Measurements from ENCODE around the gene MRAP2. TPM values are rescaled to one million over a fixed set of nuclear protein-coding genes. Genes with fewer than 3 reads are reported as not detected.

The MRAP2 gene, protein sequence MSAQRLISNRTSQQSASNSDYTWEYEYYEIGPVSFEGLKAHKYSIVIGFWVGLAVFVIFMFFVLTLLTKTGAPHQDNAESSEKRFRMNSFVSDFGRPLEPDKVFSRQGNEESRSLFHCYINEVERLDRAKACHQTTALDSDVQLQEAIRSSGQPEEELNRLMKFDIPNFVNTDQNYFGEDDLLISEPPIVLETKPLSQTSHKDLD
- total RNA-seq = not detected

DNA sequence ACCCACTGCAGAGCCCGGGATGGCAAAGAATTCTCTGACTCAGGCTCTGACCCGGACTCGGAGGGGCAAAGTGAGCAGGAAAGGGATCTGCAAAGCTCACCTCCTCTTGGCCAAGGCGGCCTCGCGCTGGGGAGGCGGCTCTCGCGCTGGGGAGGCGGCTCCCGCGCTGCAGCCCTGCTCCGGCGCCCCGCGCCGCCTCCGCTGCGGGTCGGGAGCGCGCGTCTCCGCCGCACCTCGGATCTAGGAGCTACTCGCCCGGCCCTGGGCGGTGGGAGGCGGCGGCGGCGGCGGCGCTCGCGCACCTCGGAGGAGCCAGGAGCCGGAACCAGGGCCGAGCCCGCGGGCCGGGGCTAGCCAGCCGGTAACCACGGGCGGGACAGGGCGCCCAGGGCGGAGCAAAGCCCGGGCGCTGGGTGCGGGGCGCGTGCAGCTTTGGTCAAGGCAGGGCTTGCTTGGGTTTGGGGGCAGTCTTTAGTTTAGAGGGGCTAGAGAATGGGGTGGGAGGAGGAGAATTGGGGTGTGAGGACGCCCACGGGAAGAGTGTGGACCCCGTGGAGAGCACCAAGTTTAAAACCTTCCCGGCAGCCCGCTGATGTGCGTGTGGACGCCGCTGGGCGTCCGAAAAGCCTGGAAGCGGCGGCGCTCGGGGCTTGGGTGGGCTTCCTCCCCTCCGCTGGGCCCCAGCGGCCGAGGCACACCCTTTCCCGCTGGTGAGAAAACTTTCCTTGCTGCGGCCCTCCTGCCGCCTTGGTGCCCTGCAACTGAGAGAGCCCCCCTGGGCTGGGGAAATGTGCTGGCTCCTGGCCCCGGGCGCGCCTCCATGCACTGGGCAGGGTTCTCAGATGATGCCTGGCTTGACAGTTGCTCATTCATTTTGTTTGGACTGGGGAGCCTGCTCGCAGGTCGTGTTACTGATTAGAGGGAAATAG, at the start of gene MRAP2:
Gene MRAP2 (plus strand): TSS at position 250 of the 929 bp plus-strand sequence. CDS start 21,547 bp downstream, outside the sequence.
- CTCF ChIA-PET = no interaction called here
- Mint-ChIP-seq H3K4me1 (ENCODE audit: low read depth) (no peaks in the 10 kb centered on the region), H3K36me3 (ENCODE audit: low read depth) (no peaks in the 10 kb centered on the region), H3K27ac (no peak within 1 kb of the TSS), H3K27me3 (ENCODE audit: low read depth) (peaks cover 37% of the 10 kb centered on the region), H3K4me3 (no peak within 1 kb of the TSS), H3K9me3 (ENCODE audit: insufficient read depth) (no peaks in the 10 kb centered on the region)
- ATAC-seq = peak; percentile 72
- POLR2A ChIA-PET = no interaction called here
- no peak for DNase-seq

DNA sequence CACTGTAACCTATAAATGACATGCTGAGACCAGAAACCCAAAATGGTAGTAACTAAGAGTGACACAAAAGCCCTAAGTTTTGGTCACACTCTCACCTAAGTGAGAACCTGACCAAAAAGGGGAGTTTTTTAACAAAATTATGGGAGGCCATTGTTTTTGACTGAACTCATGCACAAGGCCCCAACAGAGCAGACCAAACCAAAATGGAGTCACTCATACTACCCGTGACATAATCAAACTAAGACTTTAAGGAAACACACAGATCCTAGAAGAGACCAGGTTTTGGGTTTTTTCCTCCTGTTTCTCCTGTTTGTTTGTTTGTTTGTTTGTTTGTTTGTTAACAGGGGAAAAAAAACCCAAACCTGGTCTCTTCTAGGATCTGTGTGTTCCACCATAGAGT, 49.2 kb upstream of the MRAP2 start:
- Mint-ChIP-seq H3K4me1 (ENCODE audit: low read depth) (no peaks in the 10 kb centered on the region), H3K36me3 (ENCODE audit: low read depth) (no peaks in the 10 kb centered on the region), H3K4me3 (no peak overlapping the region), H3K27me3 (ENCODE audit: low read depth) (no peaks in the 10 kb centered on the region), H3K9me3 (ENCODE audit: insufficient read depth) (no peaks in the 10 kb centered on the region), H3K27ac (no peak overlapping the region)
- ChIA-PET CTCF (no interaction called here), POLR2A (no interaction called here)
- ATAC-seq = no peak
- no peak for DNase-seq

DNA sequence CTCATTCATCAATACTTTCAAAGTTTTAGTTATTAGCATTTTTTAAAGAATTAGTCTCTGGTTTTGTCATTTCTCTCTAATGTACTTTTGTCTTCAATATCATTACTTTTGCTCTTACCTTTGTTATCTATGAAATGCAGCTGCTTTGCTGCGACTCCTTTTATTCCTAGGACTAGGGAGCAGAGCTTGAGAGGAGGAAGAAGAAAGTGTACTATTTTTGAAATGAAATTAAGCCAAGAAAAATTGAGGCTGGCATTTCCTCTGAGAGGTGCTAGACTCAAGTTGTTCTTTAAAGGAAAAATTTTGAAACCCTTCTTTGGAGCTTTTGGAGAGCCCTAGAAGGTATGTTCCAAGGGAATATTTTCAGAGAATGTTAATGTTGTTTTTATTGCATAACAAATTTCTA, 48.3 kb upstream of the MRAP2 start:
- ATAC-seq (no peak), DNase-seq (no peak)
- POLR2A ChIA-PET = no interaction called here
- H3K27me3 Mint-ChIP-seq (ENCODE audit: low read depth) = no peaks in the 10 kb centered on the region
- no peak overlapping the region for H3K4me3 Mint-ChIP-seq
- no peaks in the 10 kb centered on the region for H3K36me3 Mint-ChIP-seq (ENCODE audit: low read depth)
- H3K9me3 Mint-ChIP-seq (ENCODE audit: insufficient read depth) = no peaks in the 10 kb centered on the region
- H3K4me1 Mint-ChIP-seq (ENCODE audit: low read depth) = no peaks in the 10 kb centered on the region
- H3K27ac Mint-ChIP-seq = no peak overlapping the region
- CTCF ChIA-PET = no interaction called here

DNA sequence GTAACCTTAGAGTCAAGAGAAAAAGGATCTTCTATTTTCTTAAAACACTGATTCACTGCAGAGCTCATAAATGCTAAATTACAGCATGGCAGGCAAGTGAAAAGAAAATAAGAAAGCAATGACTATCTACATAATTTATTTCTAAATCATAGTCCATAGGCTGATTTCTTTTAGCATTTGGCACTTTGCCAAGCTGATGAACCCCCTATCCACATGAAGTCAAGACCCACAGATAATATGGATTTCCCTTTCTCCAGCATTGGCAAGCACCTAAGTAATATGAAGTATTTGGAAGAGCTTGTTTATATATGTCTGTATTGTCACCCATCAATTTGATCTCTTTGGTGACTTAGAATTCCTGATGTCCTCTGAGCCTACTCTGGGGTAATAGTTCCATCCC, 47.9 kb upstream of the MRAP2 start:
- no peak overlapping the region for H3K27ac Mint-ChIP-seq
- CTCF ChIA-PET = no interaction called here
- no peaks in the 10 kb centered on the region for H3K36me3 Mint-ChIP-seq (ENCODE audit: low read depth)
- no peak overlapping the region for H3K4me3 Mint-ChIP-seq
- DNase-seq (no peak), ATAC-seq (no peak)
- POLR2A ChIA-PET = no interaction called here
- H3K27me3 Mint-ChIP-seq (ENCODE audit: low read depth) = no peaks in the 10 kb centered on the region
- no peaks in the 10 kb centered on the region for H3K4me1 Mint-ChIP-seq (ENCODE audit: low read depth)
- H3K9me3 Mint-ChIP-seq (ENCODE audit: insufficient read depth) = no peaks in the 10 kb centered on the region

DNA sequence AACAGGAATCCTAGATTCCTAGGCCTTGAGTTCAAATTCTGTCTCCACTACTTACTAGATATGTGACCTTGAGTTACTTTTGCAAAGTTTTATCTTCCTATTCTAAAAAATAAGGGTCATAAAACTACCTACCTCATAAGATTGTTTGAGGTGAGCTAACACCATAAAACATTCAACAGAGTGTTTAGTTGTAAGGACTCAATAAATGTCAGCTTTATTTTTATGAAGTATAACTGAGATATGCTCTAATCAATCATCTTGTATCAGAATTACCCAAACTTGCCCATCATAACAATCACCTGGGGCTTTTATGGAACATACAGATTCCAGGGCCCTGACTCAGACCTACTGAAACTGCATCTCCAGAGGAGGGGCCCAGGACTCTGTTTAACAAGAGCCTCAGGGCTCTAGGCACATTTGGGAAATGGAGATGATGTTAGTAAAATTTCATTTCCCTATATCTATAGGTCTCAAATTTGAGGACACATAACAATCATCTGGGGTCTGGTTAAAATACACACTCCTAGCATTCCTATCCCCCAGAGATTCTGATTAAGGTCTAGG, 35.5 kb upstream of the MRAP2 start:
- Mint-ChIP-seq H3K27ac (no peak overlapping the region), H3K4me1 (ENCODE audit: low read depth) (no peaks in the 10 kb centered on the region), H3K27me3 (ENCODE audit: low read depth) (peaks cover 10% of the 10 kb centered on the region), H3K4me3 (no peak overlapping the region), H3K36me3 (ENCODE audit: low read depth) (no peaks in the 10 kb centered on the region), H3K9me3 (ENCODE audit: insufficient read depth) (peaks cover 4% of the 10 kb centered on the region)
- no peak for DNase-seq
- no peak for ATAC-seq
- POLR2A ChIA-PET = no interaction called here
- CTCF ChIA-PET = no interaction called here

DNA sequence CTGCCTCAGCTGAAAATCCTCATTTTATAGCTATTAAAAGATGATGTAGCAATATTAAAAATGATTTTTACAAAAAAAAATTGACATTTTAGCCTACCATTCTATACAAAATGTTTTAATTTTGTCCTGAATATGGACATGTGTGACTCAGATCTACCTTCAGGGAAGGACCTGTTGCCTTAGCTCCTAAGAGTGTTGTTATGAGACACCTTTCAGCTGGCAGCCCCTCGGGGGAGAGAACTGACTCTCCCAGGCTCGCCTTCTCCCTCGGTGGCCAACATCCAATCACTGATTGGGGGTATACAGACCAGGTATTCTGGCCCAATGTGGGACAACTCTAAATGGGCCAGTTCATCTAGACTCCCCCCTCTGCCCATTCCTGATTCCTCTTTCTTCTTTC, 32.5 kb upstream of the MRAP2 start:
- Mint-ChIP-seq H3K27ac (no peak overlapping the region), H3K4me1 (ENCODE audit: low read depth) (no peaks in the 10 kb centered on the region), H3K36me3 (ENCODE audit: low read depth) (no peaks in the 10 kb centered on the region), H3K27me3 (ENCODE audit: low read depth) (peaks cover 10% of the 10 kb centered on the region), H3K4me3 (no peak overlapping the region), H3K9me3 (ENCODE audit: insufficient read depth) (peaks cover under 1% of the 10 kb centered on the region)
- POLR2A ChIA-PET = no interaction called here
- no peak for DNase-seq
- ATAC-seq = no peak
- CTCF ChIA-PET = no interaction called here

DNA sequence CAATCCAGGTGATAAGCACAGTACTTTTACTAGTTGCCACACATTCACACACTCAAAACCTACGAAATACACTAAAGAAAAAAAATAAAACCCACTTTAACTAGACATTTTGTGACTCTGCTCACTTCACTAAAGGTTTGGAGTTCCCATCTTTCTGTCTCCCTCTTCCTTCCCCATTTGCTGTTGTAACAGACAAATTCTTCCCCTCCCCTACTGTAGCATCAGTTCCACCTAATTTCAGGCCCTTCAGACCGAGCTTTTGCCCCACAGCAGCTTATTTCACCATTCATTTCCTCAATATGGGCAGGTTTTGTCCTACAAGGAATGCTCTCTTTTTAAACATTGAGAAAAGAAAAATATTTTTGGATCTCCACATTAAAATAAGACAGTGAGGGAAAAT, 31.3 kb upstream of the MRAP2 start:
- Mint-ChIP-seq H3K4me1 (ENCODE audit: low read depth) (no peaks in the 10 kb centered on the region), H3K9me3 (ENCODE audit: insufficient read depth) (no peaks in the 10 kb centered on the region), H3K36me3 (ENCODE audit: low read depth) (no peaks in the 10 kb centered on the region), H3K4me3 (no peak overlapping the region), H3K27ac (no peak overlapping the region), H3K27me3 (ENCODE audit: low read depth) (peaks cover 13% of the 10 kb centered on the region)
- ATAC-seq = no peak
- no peak for DNase-seq
- ChIA-PET POLR2A (no interaction called here), CTCF (no interaction called here)

DNA sequence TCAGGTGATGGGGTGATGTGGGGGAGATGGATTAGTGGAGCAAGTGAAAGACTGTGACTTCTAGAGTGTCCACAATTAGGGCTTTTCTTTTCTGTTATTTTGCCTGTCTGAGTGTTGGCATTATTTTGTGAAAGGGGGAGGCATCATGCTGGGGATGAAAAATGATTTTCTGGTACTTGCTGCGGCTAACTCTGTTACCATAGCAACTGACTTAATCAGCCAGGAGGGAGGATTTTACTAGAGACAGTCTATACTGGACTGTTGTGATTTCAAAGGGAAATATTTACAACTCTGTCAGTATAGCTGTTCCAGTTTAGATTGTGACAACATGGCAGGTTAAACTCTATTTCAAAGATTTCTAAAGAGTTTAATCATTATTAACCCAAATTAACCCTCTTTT, 30.4 kb upstream of the MRAP2 start:
- ChIA-PET CTCF (no interaction called here), POLR2A (no interaction called here)
- Mint-ChIP-seq H3K4me1 (ENCODE audit: low read depth) (no peaks in the 10 kb centered on the region), H3K9me3 (ENCODE audit: insufficient read depth) (no peaks in the 10 kb centered on the region), H3K4me3 (no peak overlapping the region), H3K36me3 (ENCODE audit: low read depth) (no peaks in the 10 kb centered on the region), H3K27ac (no peak overlapping the region), H3K27me3 (ENCODE audit: low read depth) (peaks cover 13% of the 10 kb centered on the region)
- DNase-seq (no peak), ATAC-seq (no peak)

DNA sequence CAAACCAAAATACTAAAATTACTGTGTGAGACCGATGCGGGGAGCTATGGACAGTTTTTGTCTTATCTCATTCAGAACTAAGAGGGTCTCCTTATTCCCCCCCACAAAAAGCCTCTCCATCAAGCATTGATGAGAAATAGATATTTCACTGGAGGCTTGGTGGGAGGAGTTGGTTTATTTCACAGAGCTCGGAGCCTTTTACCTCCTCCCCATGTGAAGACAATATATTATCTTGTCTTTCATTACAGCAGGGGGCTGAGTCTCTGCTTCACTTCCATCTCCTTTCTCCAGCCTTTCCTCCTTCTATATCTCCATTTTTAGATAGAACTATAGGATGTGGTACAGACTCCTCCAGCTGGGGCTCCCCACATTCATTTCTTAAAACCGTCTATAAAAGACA, 29.9 kb upstream of the MRAP2 start:
- Mint-ChIP-seq H3K9me3 (ENCODE audit: insufficient read depth) (no peaks in the 10 kb centered on the region), H3K4me3 (no peak overlapping the region), H3K27ac (no peak overlapping the region), H3K36me3 (ENCODE audit: low read depth) (no peaks in the 10 kb centered on the region), H3K27me3 (ENCODE audit: low read depth) (peaks cover 13% of the 10 kb centered on the region), H3K4me1 (ENCODE audit: low read depth) (no peaks in the 10 kb centered on the region)
- CTCF ChIA-PET = no interaction called here
- POLR2A ChIA-PET = no interaction called here
- ATAC-seq = no peak
- DNase-seq = no peak

DNA sequence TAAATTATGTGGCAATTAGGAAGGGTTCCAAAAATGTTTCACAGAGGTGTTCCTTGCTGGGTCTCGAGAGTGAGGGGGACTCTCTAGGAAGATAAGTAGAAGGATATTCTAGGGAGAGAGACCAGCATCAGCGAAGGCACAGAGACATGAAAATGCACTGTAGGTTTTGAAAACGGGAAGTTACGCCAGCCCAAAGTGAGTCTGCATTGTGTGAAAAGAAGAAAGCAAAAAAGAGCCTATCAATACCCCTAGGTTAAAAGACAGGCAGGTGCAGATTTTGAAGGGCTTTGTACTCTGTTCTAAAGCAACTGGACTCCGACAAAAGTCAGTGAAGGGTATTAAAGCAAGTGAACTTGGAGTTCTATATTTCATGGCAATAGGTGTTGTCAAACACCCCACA, 25.7 kb upstream of the MRAP2 start:
- H3K27ac Mint-ChIP-seq = no peak overlapping the region
- H3K27me3 Mint-ChIP-seq (ENCODE audit: low read depth) = peaks cover 5% of the 10 kb centered on the region
- POLR2A ChIA-PET = no interaction called here
- ATAC-seq = no peak
- no peak for DNase-seq
- CTCF ChIA-PET = no interaction called here
- no peaks in the 10 kb centered on the region for H3K4me1 Mint-ChIP-seq (ENCODE audit: low read depth)
- no peaks in the 10 kb centered on the region for H3K36me3 Mint-ChIP-seq (ENCODE audit: low read depth)
- H3K4me3 Mint-ChIP-seq = no peak overlapping the region
- H3K9me3 Mint-ChIP-seq (ENCODE audit: insufficient read depth) = no peaks in the 10 kb centered on the region

DNA sequence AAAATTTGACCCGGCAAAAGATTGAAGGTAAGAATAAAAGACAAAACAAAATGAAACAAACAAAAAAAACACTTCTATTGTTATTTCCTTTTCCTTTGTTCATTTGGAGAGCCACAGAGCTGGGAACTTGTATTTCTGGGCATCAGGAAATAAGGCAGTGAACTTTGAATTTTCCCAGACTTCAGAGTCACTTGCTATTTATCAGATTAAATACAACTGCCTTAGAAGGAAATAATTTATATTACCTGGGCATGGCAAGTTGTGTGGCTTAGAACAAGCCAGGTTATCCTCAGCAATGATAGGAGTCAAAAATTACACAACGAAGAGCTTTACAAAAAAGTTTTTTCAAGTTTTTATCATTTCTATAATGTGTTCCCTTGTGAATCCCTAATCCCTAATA, 20.2 kb upstream of the MRAP2 start:
- no peaks in the 10 kb centered on the region for H3K4me1 Mint-ChIP-seq (ENCODE audit: low read depth)
- ATAC-seq (no peak), DNase-seq (no peak)
- H3K36me3 Mint-ChIP-seq (ENCODE audit: low read depth) = no peaks in the 10 kb centered on the region
- H3K9me3 Mint-ChIP-seq (ENCODE audit: insufficient read depth) = no peaks in the 10 kb centered on the region
- H3K4me3 Mint-ChIP-seq = no peak overlapping the region
- peaks cover 2% of the 10 kb centered on the region for H3K27me3 Mint-ChIP-seq (ENCODE audit: low read depth)
- ChIA-PET CTCF (no interaction called here), POLR2A (no interaction called here)
- H3K27ac Mint-ChIP-seq = no peak overlapping the region

DNA sequence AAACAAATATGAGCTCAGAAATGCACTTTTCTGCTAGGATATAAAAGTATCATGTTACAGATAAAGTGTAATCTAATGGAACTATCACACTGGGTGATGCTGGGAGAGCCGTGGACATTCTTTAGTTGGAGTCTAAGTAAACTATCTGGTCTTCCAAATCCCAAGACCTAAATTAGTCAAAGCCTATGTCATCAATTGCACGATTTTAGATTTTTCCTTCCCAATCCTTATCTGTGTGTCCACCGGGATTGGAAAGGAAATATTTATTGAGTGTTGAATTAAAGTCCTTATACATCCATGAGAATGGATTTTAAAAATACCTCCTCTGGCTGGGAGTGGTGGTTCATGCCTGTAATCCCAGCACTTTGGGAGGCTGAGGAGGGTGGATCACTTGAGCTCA, 19.6 kb upstream of the MRAP2 start:
- POLR2A ChIA-PET = no interaction called here
- H3K27me3 Mint-ChIP-seq (ENCODE audit: low read depth) = peaks cover 4% of the 10 kb centered on the region
- H3K9me3 Mint-ChIP-seq (ENCODE audit: insufficient read depth) = no peaks in the 10 kb centered on the region
- no peak overlapping the region for H3K27ac Mint-ChIP-seq
- CTCF ChIA-PET = no interaction called here
- DNase-seq (no peak), ATAC-seq (no peak)
- no peak overlapping the region for H3K4me3 Mint-ChIP-seq
- H3K4me1 Mint-ChIP-seq (ENCODE audit: low read depth) = no peaks in the 10 kb centered on the region
- H3K36me3 Mint-ChIP-seq (ENCODE audit: low read depth) = no peaks in the 10 kb centered on the region

Measured in activated CD8-positive, alpha-beta T cell treated with anti-CD3 and anti-CD28 coated beads, Interleukin-2, amount 10 ng/mL, durations not matched to agents 7 days and 5 days (primary cell).